ENCODE results near the gene PRKCA.

Gene PRKCA

GRCh38 chr17:66569572-66569971 lies 267.2 kb downstream of the PRKCA start:
- no peak for TF ChIP-seq CTCF (IDR thresholded peaks at IDR 0.05)
- Histone ChIP-seq H3K4me3 (no peak overlapping the region), H3K27ac (no peak overlapping the region)
- DNase-seq (ENCODE audit: low spot score): no peak

GRCh38 chr17:66570447-66571195 lies 268.2 kb downstream of the PRKCA start:
- no peak for DNase-seq (ENCODE audit: low spot score)
- no peak overlapping the region for H3K4me3 ChIP-seq
- TF ChIP-seq CTCF (IDR thresholded peaks at IDR 0.05): no peak
- no peak overlapping the region for H3K27ac ChIP-seq

- no peak for TF ChIP-seq CTCF (IDR thresholded peaks at IDR 0.05)
Observed at GRCh38 chr17:66571745-66572144, 269.3 kb downstream of the PRKCA start.

GRCh38 chr17:66573078-66573477 lies 270.7 kb downstream of the PRKCA start:
- TF ChIP-seq CTCF (IDR thresholded peaks at IDR 0.05): no peak
- no peak overlapping the region for H3K4me3 ChIP-seq
- no peak overlapping the region for H3K27ac ChIP-seq
- DNase-seq (ENCODE audit: low spot score): no peak

More at GRCh38 chr17:66571745-66572144, 269.3 kb downstream of the PRKCA start:
- no peak for DNase-seq (ENCODE audit: low spot score)
- H3K27ac ChIP-seq: no peak overlapping the region
- no peak overlapping the region for H3K4me3 ChIP-seq

GRCh38 chr17:66574123-66574522 lies 271.7 kb downstream of the PRKCA start:
- no peak for DNase-seq (ENCODE audit: low spot score)
- Histone ChIP-seq H3K27ac (no peak overlapping the region), H3K4me3 (no peak overlapping the region)
- no peak for TF ChIP-seq CTCF (IDR thresholded peaks at IDR 0.05)

GRCh38 chr17:66576473-66576872 lies 274.1 kb downstream of the PRKCA start:
- no peak for TF ChIP-seq CTCF (IDR thresholded peaks at IDR 0.05)
- Histone ChIP-seq H3K4me3 (no peak overlapping the region), H3K27ac (no peak overlapping the region)
- no peak for DNase-seq (ENCODE audit: low spot score)

- Histone ChIP-seq H3K27ac (no peak overlapping the region), H3K4me3 (no peak overlapping the region)
- DNase-seq (ENCODE audit: low spot score): no peak
- TF ChIP-seq CTCF (IDR thresholded peaks at IDR 0.05): no peak
Observed at GRCh38 chr17:66577041-66577440, 274.6 kb downstream of the PRKCA start.
